Muscle layer of duodenum (tissue), 2 donors: Measurements from ENCODE around the gene IFI44.

Experiments used
- H3K27ac ChIP-seq: one replicate; pipeline ENCODE4 v1.7.0; 2013; ENCODE audit warnings: mild to moderate bottlenecking, low read length
- H3K27me3 ChIP-seq: one replicate; pipeline ENCODE4 v1.7.0; 2013; ENCODE audit warnings: low read depth, mild to moderate bottlenecking, control low read depth, low read length
- H3K36me3 ChIP-seq, 2 donors: one replicate each; pipeline ENCODE4 v1.7.0; 2013; ENCODE audit warnings: low read length in 2 of 2, control low read depth in 1 of 2, mild to moderate bottlenecking in 1 of 2; ENCODE audit not compliant: insufficient read depth in 2 of 2, control insufficient read depth in 1 of 2
- H3K4me1 ChIP-seq, 2 donors: one replicate each; pipeline ENCODE4 v1.7.0; 2013; ENCODE audit warnings: low read length in 2 of 2, mild to moderate bottlenecking in 2 of 2, control low read depth in 1 of 2, moderate library complexity in 1 of 2; ENCODE audit not compliant: insufficient read depth in 2 of 2, control insufficient read depth in 1 of 2
- H3K4me3 ChIP-seq, 2 donors: one replicate each; pipeline ENCODE4 v1.7.0; 2013; ENCODE audit warnings: low read length in 2 of 2, low read depth in 1 of 2, mild to moderate bottlenecking in 1 of 2
- H3K9me3 ChIP-seq, 2 donors: one replicate each; pipeline ENCODE4 v1.7.0; 2013; ENCODE audit warnings: low read length in 2 of 2, control low read depth in 1 of 2, mild to moderate bottlenecking in 1 of 2; ENCODE audit not compliant: control insufficient read depth in 1 of 2
- donor health status: healthy.

The IFI44 gene

GRCh38 chr1:78712467-78713051 is 62.9 kb downstream of the IFI44 start:
- Histone ChIP-seq H3K9me3 (no peaks in the 10 kb centered on the region), H3K27ac (no peak overlapping the region), H3K4me1 (no peaks in the 10 kb centered on the region), H3K4me3 (no peak overlapping the region), H3K36me3 (no peaks in the 10 kb centered on the region), H3K27me3 (no peaks in the 10 kb centered on the region)

DNA sequence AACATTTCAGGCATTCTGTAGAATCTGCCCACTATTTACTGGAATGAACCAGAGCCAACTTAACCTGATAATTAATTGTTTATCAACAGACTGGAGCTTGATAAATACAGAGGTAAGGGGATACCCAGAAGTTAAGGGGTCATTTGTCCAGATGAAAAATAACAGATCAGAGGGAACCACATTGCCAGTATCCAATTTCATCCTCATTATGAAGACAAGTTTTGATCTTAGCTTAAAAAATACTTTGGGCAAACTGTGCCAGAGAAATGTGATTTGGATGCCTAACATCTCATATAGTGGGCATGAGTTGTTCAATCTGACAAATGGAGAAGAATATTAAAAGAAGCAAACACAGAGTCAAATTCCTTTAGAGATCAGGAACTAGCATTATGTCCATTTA is 63.7 kb downstream of the IFI44 start:
- Histone ChIP-seq H3K4me3 (no peak overlapping the region), H3K27me3 (no peaks in the 10 kb centered on the region), H3K36me3 (no peaks in the 10 kb centered on the region), H3K4me1 (no peaks in the 10 kb centered on the region), H3K27ac (no peak overlapping the region), H3K9me3 (no peaks in the 10 kb centered on the region)
